Epithelial cell of prostate (primary cell): ENCODE measurements around the gene OSBP2.

ENCODE experiments used
- DNase-seq: peaks from one replicate; pipeline ENCODE4 v3.0.0-alpha.2; 2011; ENCODE audit warnings: low read depth, low spot score
- H3K27ac ChIP-seq: fragments of 450-650 bp; 2 replicates; pipeline ENCODE4 v1.5.1; 2017; ENCODE audit warnings: mild to moderate bottlenecking

The OSBP2 gene

GRCh38 chr22:30828187-30829155 is 133.8 kb downstream of the OSBP2 start:
- DNase-seq, result no peak
- peak overlapping the region; percentile 100 for H3K27ac ChIP-seq

GRCh38 chr22:30829901-30830550 is 135.4 kb downstream of the OSBP2 start:
- DNase-seq, result peak; percentile 98
- peak overlapping the region; percentile 100 for H3K27ac ChIP-seq

GRCh38 chr22:30830907-30831306 is 136.2 kb downstream of the OSBP2 start:
- H3K27ac ChIP-seq, result peak overlapping the region; percentile 100
- DNase-seq, result peak; percentile 97

GRCh38 chr22:30832407-30832987 is 137.8 kb downstream of the OSBP2 start:
- no peak for DNase-seq
- peak overlapping the region; percentile 100 for H3K27ac ChIP-seq

GRCh38 chr22:30833322-30833721 is 138.6 kb downstream of the OSBP2 start:
- no peak for DNase-seq
- H3K27ac ChIP-seq, result peak overlapping the region; percentile 100

GRCh38 chr22:30837531-30837930 is 142.9 kb downstream of the OSBP2 start:
- no peak for DNase-seq
- peak overlapping the region; percentile 69 for H3K27ac ChIP-seq

GRCh38 chr22:30838111-30838510 is 143.4 kb downstream of the OSBP2 start:
- peak overlapping the region; percentile 69 for H3K27ac ChIP-seq
- DNase-seq, result no peak

- peak overlapping the region; percentile 99 for H3K27ac ChIP-seq
- DNase-seq, result peak; percentile 98
Measured at GRCh38 chr22:30841273-30841672, 146.6 kb downstream of the OSBP2 start.

- H3K27ac ChIP-seq, result peak overlapping the region; percentile 99
- no peak for DNase-seq
Measured at GRCh38 chr22:30843245-30843644, 148.6 kb downstream of the OSBP2 start.

- no peak for DNase-seq
Measured at GRCh38 chr22:30847583-30847982, 152.9 kb downstream of the OSBP2 start.

GRCh38 chr22:30855266-30855665 is 160.6 kb downstream of the OSBP2 start:
- no peak for DNase-seq
- H3K27ac ChIP-seq, result no peak overlapping the region

More at GRCh38 chr22:30847583-30847982, 152.9 kb downstream of the OSBP2 start:
- H3K27ac ChIP-seq, result peak overlapping the region; percentile 8

- DNase-seq, result no peak
- H3K27ac ChIP-seq, result no peak overlapping the region
Measured at GRCh38 chr22:30855677-30856518, 161.2 kb downstream of the OSBP2 start.

GRCh38 chr22:30856741-30857502 is 162.2 kb downstream of the OSBP2 start:
- DNase-seq, result no peak
- no peak overlapping the region for H3K27ac ChIP-seq

GRCh38 chr22:30857791-30858190 is 163.1 kb downstream of the OSBP2 start:
- no peak for DNase-seq
- no peak overlapping the region for H3K27ac ChIP-seq

GRCh38 chr22:30858976-30859713 is 164.5 kb downstream of the OSBP2 start:
- no peak overlapping the region for H3K27ac ChIP-seq
- DNase-seq, result no peak

- no peak for DNase-seq
- H3K27ac ChIP-seq, result no peak overlapping the region
Measured at GRCh38 chr22:30859714-30860095, 165.0 kb downstream of the OSBP2 start.

- H3K27ac ChIP-seq, result no peak overlapping the region
- DNase-seq, result no peak
Measured at GRCh38 chr22:30860176-30861105, 165.8 kb downstream of the OSBP2 start.

- no peak overlapping the region for H3K27ac ChIP-seq
Measured at GRCh38 chr22:30861131-30861530, 166.5 kb downstream of the OSBP2 start.

More at GRCh38 chr22:30861131-30861530, 166.5 kb downstream of the OSBP2 start:
- DNase-seq, result no peak
